ENCODE measurements around the gene SMARCB1.

Gene SMARCB1

GRCh38 chr22:23831781-23832180 is 45.0 kb downstream of the SMARCB1 start:
- DNase-seq (ENCODE audit: low spot score), result no peak

GRCh38 chr22:23832226-23833016 is 45.7 kb downstream of the SMARCB1 start:
- DNase-seq (ENCODE audit: low spot score), result no peak

- DNase-seq (ENCODE audit: low spot score), result no peak
Measured at GRCh38 chr22:23833017-23833751, 46.4 kb downstream of the SMARCB1 start.

- no peak for DNase-seq (ENCODE audit: low spot score)
Measured at GRCh38 chr22:23833911-23834317, 47.1 kb downstream of the SMARCB1 start.

GRCh38 chr22:23834406-23834792 is 47.6 kb downstream of the SMARCB1 start:
- no peak for DNase-seq (ENCODE audit: low spot score)

- DNase-seq (ENCODE audit: low spot score), result no peak
Measured at GRCh38 chr22:23834793-23835483, 48.2 kb downstream of the SMARCB1 start.

- DNase-seq (ENCODE audit: low spot score), result no peak
Measured at GRCh38 chr22:23835484-23836144, 48.8 kb downstream of the SMARCB1 start.

- no peak for DNase-seq (ENCODE audit: low spot score)
Measured at GRCh38 chr22:23836281-23836680, 49.5 kb downstream of the SMARCB1 start.

GRCh38 chr22:23836692-23837495 is 50.1 kb downstream of the SMARCB1 start:
- DNase-seq (ENCODE audit: low spot score), result no peak

- no peak for DNase-seq (ENCODE audit: low spot score)
Measured at GRCh38 chr22:23837496-23837859, 50.7 kb downstream of the SMARCB1 start.

GRCh38 chr22:23837911-23838680 is 51.3 kb downstream of the SMARCB1 start:
- DNase-seq (ENCODE audit: low spot score), result no peak

GRCh38 chr22:23838681-23839468 is 52.1 kb downstream of the SMARCB1 start, which contains the start of gene DERL3:
Gene DERL3, minus strand, starts transcription at chr22:23839006. Its CDS starts 19 bp downstream, at chr22:23838987.
- DNase-seq (ENCODE audit: low spot score), result peak; percentile 97

- DNase-seq (ENCODE audit: low spot score), result no peak
Measured at GRCh38 chr22:23840026-23840425, 53.3 kb downstream of the SMARCB1 start.

- DNase-seq (ENCODE audit: low spot score), result no peak
Measured at GRCh38 chr22:23841292-23841691, 54.5 kb downstream of the SMARCB1 start.

- DNase-seq (ENCODE audit: low spot score), result no peak
Measured at GRCh38 chr22:23841736-23842445, 55.1 kb downstream of the SMARCB1 start.

- DNase-seq (ENCODE audit: low spot score), result no peak
Measured at GRCh38 chr22:23842599-23842998, 55.8 kb downstream of the SMARCB1 start.

GRCh38 chr22:23844739-23845202 is 58.0 kb downstream of the SMARCB1 start:
- no peak for DNase-seq (ENCODE audit: low spot score)

- DNase-seq (ENCODE audit: low spot score), result no peak
Measured at GRCh38 chr22:23845265-23846080, 58.7 kb downstream of the SMARCB1 start.

All from hepatic stellate cell (primary cell).